OCI-LY7 (cell line): ENCODE results near the gene MRPL23.

Experiments used
- CTCF ChIP-seq: fragments of 200-600 bp; sonication (generic); conservative IDR thresholded peaks from 2 replicates; pipeline ENCODE4 v1.5.1; 2014; ENCODE audit warnings: mild to moderate bottlenecking, antibody characterized with exemption, low read length, moderate library complexity, mixed read lengths
- EZH2phosphoT487 ChIP-seq: fragments of 200-600 bp; sonication (generic); IDR thresholded peaks from 2 replicates; pipeline ENCODE4 v1.6.1; 2018; ENCODE audit warnings: low read depth, borderline replicate concordance, mild to moderate bottlenecking, mixed run types, antibody characterized with exemption, low read length, moderate library complexity, mixed read lengths

- TF ChIP-seq CTCF (no peak), EZH2phosphoT487 (no peak)
Measured at GRCh38 chr11:1908618-1909017, 38.5 kb upstream of the MRPL23 start.
